ENCODE measurements around the gene TPSG1.

The TPSG1 gene

DNA sequence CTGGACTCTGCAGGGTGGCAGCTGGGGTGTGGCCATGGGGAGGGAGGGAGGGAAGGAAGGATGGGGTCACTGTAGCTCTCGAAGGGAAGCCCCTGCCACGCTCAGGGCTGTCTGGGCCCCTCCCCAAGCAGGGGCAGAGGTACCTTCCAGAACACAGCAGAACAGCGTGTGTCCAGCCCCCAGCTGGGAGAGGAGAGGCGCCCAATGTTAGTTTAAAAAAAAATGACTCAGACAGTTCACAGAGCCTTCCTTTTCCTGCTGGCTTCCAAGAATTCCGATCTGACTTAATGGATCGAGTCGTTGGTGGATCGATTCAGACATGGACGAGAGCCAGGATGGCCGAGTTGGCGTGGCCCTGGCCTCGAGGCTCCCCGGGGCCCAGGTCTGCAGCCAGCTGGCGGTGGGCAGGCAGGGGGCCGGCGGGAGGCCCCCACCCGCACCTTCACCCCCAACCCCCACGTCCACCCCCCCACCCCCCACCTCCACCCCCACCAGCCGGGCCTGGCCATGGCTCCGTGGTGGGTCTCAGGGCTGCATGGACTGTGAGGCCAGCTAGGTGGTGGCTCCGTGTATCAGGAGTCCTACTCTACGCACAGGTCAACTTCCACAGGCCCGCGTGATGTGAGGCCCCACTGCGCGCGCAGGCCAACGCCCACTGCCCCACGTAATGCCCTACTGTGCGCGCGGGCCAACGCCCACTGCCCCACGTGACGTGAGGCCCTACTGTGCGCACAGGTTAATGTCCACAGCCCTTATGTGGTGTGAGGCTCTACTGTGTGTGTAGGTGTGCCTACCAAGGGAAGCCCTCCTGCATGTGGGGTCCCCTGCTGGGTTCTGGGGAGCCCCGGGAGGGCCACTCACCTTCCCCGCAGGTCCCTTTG lies 50.4 kb downstream of the TPSG1 start:
- DNase-seq: no peak

DNA sequence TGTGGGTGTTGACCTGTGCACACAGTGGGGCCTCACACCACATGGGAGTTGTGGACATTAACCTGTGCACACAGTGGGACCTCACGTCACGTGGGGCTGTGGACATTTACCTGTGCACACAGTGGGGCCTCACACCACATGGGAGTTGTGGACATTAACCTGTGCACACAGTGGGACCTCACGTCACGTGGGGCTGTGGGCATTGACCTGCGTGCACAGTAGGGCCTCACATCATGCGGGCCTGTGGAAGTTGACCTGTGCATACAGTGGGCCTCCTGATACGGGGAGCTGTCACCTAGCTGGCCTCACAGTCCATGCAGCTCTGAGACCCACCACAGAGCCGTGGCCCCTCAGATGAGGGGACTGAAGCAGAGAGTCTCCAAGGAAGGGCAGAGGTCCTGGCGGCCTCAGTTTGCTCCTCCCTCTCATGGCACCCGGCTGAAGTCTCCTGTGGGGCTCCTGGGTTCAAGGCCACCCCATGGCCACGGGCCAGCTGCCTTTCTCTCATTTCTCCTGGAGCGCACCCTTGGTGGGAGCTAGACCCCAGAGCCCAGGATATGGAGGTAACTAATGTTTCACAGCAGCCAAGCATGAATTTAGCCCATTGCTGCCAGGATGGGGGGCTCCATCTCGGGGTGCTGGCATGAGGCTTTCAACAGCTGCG lies 51.1 kb downstream of the TPSG1 start:
- DNase-seq: no peak

DNA sequence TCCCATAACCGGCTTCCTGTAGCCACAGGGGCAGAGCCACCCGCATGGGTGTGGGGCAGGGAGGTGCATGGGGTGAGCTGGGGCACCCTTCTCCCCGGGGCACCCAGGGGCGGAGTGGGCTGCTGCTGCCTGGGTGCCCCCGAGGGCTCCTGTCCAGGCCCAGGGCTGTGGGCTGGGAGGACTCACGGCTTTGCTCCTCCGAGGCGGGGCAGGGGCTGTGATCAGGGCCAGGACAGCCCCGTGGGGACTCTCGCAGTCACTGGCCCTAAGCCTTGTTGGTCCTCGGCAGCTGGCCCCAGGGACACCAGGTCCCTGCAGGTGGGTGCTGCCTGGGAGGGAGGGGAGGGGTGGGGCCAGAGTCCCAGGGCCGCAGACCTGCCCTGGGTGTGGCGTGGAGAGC lies 52.4 kb downstream of the TPSG1 start:
- no peak for DNase-seq

DNA sequence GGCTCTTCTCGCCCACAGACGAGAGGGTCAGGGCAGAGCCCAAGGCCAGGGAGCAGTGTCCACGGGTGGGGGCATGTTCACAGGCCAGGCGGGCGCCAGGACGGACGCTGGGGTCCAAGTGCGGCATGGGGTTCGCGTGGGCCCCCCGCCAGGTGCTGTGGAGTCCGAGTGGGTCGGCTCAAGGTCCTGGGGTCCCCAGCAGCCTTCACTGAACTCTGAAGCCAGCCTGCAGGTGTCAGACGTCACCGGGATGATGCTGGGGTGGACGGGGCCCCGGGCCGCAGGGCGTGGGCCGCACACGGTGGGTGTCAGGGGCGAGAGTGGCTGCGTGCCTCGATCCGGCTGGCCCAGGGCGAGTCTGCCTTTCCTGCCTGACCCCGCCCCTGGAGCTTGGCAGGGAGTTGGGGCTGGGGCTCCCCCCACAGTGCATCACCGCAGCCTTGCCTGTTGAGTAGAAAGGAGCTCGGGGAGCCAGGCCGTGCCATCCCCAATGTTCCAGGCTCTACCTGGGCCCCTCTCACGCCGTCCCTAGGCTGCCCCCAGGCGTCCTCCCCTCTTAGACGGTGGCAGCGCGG lies 53.1 kb downstream of the TPSG1 start:
- no peak for DNase-seq
